M059J (cell line): ENCODE results near the gene PAX3. TPM values are rescaled to one million over a fixed set of nuclear protein-coding genes. Genes with fewer than 3 reads are reported as not detected.

Experiments
- DNase-seq: peaks from one replicate; pipeline ENCODE4 v3.0.0-alpha.2; 2012; ENCODE audit warnings: low read depth
- total RNA-seq: library from RNA; depleted of rRNA; stranded (reverse); fragments of >200 nt; shearing (Covaris generic); gene quantifications from 2 replicates; pipeline ENCODE4 v1.2.3, GENCODE V29; 2014

Gene PAX3
- total RNA-seq, 1 experiment from 2014 or later: 11.2 TPM

- no peak for DNase-seq
Measured at GRCh38 chr2:222310747-222311318, 12.0 kb upstream of the PAX3 start.

GRCh38 chr2:222309766-222310165 lies 11.0 kb upstream of the PAX3 start:
- DNase-seq: no peak

- DNase-seq: peak; percentile 36
Measured at GRCh38 chr2:222309361-222309760, 10.6 kb upstream of the PAX3 start.

GRCh38 chr2:222307978-222308730 lies 9.4 kb upstream of the PAX3 start:
- no peak for DNase-seq

GRCh38 chr2:222307143-222307756 lies 8.5 kb upstream of the PAX3 start:
- no peak for DNase-seq

- no peak for DNase-seq
Measured at GRCh38 chr2:222306393-222307142, 7.8 kb upstream of the PAX3 start.

- peak; percentile 46 for DNase-seq
Measured at GRCh38 chr2:222305516-222306392, 7.0 kb upstream of the PAX3 start.

GRCh38 chr2:222304737-222305515 lies 6.1 kb upstream of the PAX3 start:
- DNase-seq: peak; percentile 59

GRCh38 chr2:222303828-222304736 lies 5.3 kb upstream of the PAX3 start:
- DNase-seq: no peak

- no peak for DNase-seq
Measured at GRCh38 chr2:222303045-222303827, 4.4 kb upstream of the PAX3 start.

- DNase-seq: no peak
Measured at GRCh38 chr2:222302178-222303018, 3.6 kb upstream of the PAX3 start.

- DNase-seq: no peak
Measured at GRCh38 chr2:222301796-222302118, 3.0 kb upstream of the PAX3 start.

- DNase-seq: no peak
Measured at GRCh38 chr2:222301053-222301795, 2.4 kb upstream of the PAX3 start.

- no peak for DNase-seq
Measured at GRCh38 chr2:222300726-222301052, 1.9 kb upstream of the PAX3 start.

GRCh38 chr2:222299906-222300725 lies 1.3 kb upstream of the PAX3 start:
- DNase-seq: no peak

GRCh38 chr2:222298001-222298310 lies 842 bp downstream of the PAX3 start:
- no peak for DNase-seq

GRCh38 chr2:222297600-222297935 lies 1.2 kb downstream of the PAX3 start:
- peak; percentile 19 for DNase-seq
